A549 (cell line): ENCODE measurements around the gene NSMCE3. TPM values are rescaled to one million over a fixed set of nuclear protein-coding genes. Genes with fewer than 3 reads are reported as not detected.

Experiments used
- ATAC-seq, 2 experiments: fragments of 200-7000 bp in 1 of 2; fragments of >200 bp in 1 of 2; cut with Nextera tagmentation in 1 of 2; cut with Tn5 transposase in 1 of 2; 3 replicates each; pipeline versions ENCODE4 v1.8.0 to v1.9.1; 2018 to 2020; ENCODE audit warnings: mild to moderate bottlenecking in 1 of 2, moderate library complexity in 1 of 2
- CTCF ChIA-PET: fragments of 300-600 bp; sonication (Branson Sonifier 250); formaldehyde crosslinking; extraction: SDS; loops from one replicate; lab custom pipeline; 2021; ENCODE audit warnings: antibody characterized with exemption, inconsistent platforms; lab: Yijun Ruan, JAX
- POLR2A ChIA-PET: fragments of 350-600 bp; formaldehyde crosslinking; extraction: SDS; loops from one replicate; lab custom pipeline; 2021; ENCODE audit warnings: antibody characterized with exemption, inconsistent platforms; lab: Yijun Ruan, JAX
- DNase-seq, 2 experiments: peaks; one replicate each; pipeline versions ENCODE4 v3.0.0 to v3.0.0-alpha.2; 2011 to 2016; ENCODE audit warnings: low read depth in 1 of 2, low spot score in 1 of 2
- FAIRE-seq: peaks from 2 replicates; lab custom pipeline; 2011; peaks lifted over from hg19 to GRCh38; lab: Jason Lieb, UNC
- H3K27ac ChIP-seq, 2 experiments: fragments of >200 bp; sonication (Bioruptor Twin); formaldehyde crosslinking; 3 replicates each; pipeline ENCODE4 v1.5.1; 2016 to 2017
- H3K4me1 ChIP-seq: fragments of >200 bp; sonication (Bioruptor Twin); formaldehyde crosslinking; 3 replicates; pipeline ENCODE4 v1.6.1; 2016
- H3K4me2 ChIP-seq: fragments of >200 bp; sonication (Bioruptor Twin); formaldehyde crosslinking; 3 replicates; pipeline ENCODE4 v1.6.1; 2016
- H3K4me3 ChIP-seq: fragments of >200 bp; sonication (Bioruptor Twin); formaldehyde crosslinking; 3 replicates; pipeline ENCODE4 v1.5.1; 2016
- H3K9me3 ChIP-seq: fragments of >200 bp; sonication (Bioruptor Twin); formaldehyde crosslinking; 3 replicates; pipeline ENCODE4 v1.6.1; 2016
- BHLHE40 ChIP-seq: IDR thresholded peaks from 2 replicates; pipeline ENCODE4 v1.6.1; 2012; ENCODE audit warnings: low read depth, low read length, inconsistent platforms
- CBX2 ChIP-seq: fragments of 200-600 bp; sonication (generic); IDR thresholded peaks from 2 replicates; pipeline ENCODE4 v1.6.1; 2016; ENCODE audit warnings: low read depth, mild to moderate bottlenecking, borderline replicate concordance
- CEBPB ChIP-seq, 2 experiments: fragments of >200 bp in 1 of 2; sonication (Bioruptor Twin) in 1 of 2; formaldehyde crosslinking in 1 of 2; IDR thresholded peaks; 2 replicates each; pipeline ENCODE4 v1.6.1; 2012 to 2016
- CHD4 ChIP-seq: fragments of 200-600 bp; sonication (generic); IDR thresholded peaks from 2 replicates; pipeline ENCODE4 v1.6.1; 2016; ENCODE audit warnings: antibody characterized with exemption, mild to moderate bottlenecking, borderline replicate concordance
- EHF ChIP-seq: fragments of 250-450 bp; sonication (Bioruptor Pico); IDR thresholded peaks from 2 replicates; pipeline ENCODE4 v1.5.0; 2020; ENCODE audit warnings: mild to moderate bottlenecking
- ESRRA ChIP-seq: fragments of 150-350 bp; IDR thresholded peaks from 2 replicates; pipeline ENCODE4 v1.6.1; 2014; ENCODE audit warnings: mild to moderate bottlenecking, low read length, borderline replicate concordance
- FOSL2 ChIP-seq, 2 experiments: fragments of 450-650 bp in 1 of 2; fragments of >200 bp in 1 of 2; sonication (Bioruptor Twin) in 1 of 2; formaldehyde crosslinking; IDR thresholded peaks; 2 replicates each; pipeline versions ENCODE4 v1.5.0 to v1.6.1; 2016 to 2020; ENCODE audit warnings: mild to moderate bottlenecking in 1 of 2, moderate library complexity in 1 of 2
- GATA3 ChIP-seq: IDR thresholded peaks from 2 replicates; pipeline ENCODE4 v1.6.1; 2012; ENCODE audit warnings: borderline replicate concordance
- HDAC2 ChIP-seq: fragments of 200-600 bp; sonication (generic); IDR thresholded peaks from 2 replicates; pipeline ENCODE4 v1.6.1; 2016
- HEYL ChIP-seq: fragments of 250-450 bp; sonication (Bioruptor Pico); IDR thresholded peaks from 2 replicates; pipeline ENCODE4 v1.8.0; 2021; ENCODE audit warnings: mild to moderate bottlenecking, moderate library complexity
- JUN ChIP-seq, 2 experiments: fragments of >200 bp; sonication (Bioruptor Twin); formaldehyde crosslinking; IDR thresholded peaks; 2 replicates in 1 of 2; 3 replicates in 1 of 2; pipeline ENCODE4 v1.6.1; 2016 to 2017
- MAZ ChIP-seq: fragments of 150-350 bp; IDR thresholded peaks from 2 replicates; pipeline ENCODE4 v1.6.1; 2014; ENCODE audit warnings: antibody characterized with exemption, low read depth, low read length, borderline replicate concordance
- PHF8 ChIP-seq: fragments of 200-600 bp; sonication (generic); IDR thresholded peaks from 2 replicates; pipeline ENCODE4 v1.6.1; 2016; ENCODE audit warnings: low read depth, mild to moderate bottlenecking, antibody characterized with exemption, moderate library complexity, borderline replicate concordance
- POLR2A ChIP-seq: IDR thresholded peaks from 2 replicates; pipeline ENCODE4 v1.6.1; 2012; ENCODE audit warnings: mild to moderate bottlenecking, low read length
- POLR2AphosphoS2 ChIP-seq: conservative IDR thresholded peaks from 2 replicates; pipeline ENCODE4 v1.6.1; 2012; ENCODE audit warnings: low read length, improper control_type of control experiment, inconsistent platforms
- RAD21 ChIP-seq, 2 experiments: fragments of >200 bp in 1 of 2; sonication (Bioruptor Twin) in 1 of 2; formaldehyde crosslinking in 1 of 2; IDR thresholded peaks in 1 of 2; conservative IDR thresholded peaks in 1 of 2; 2 replicates in 1 of 2; 3 replicates in 1 of 2; pipeline ENCODE4 v1.6.1; 2012 to 2018; ENCODE audit warnings: inconsistent platforms in 1 of 2
- RCOR1 ChIP-seq: fragments of 150-350 bp; IDR thresholded peaks from 2 replicates; pipeline ENCODE4 v1.6.1; 2014; ENCODE audit warnings: antibody characterized with exemption, low read length, low read depth
- SMC3 ChIP-seq: fragments of >200 bp; sonication (Bioruptor Twin); formaldehyde crosslinking; IDR thresholded peaks from 3 replicates; pipeline ENCODE4 v1.6.1; 2018; ENCODE audit warnings: inconsistent platforms
- SREBF2 ChIP-seq: fragments of 450-650 bp; IDR thresholded peaks from 2 replicates; pipeline ENCODE4 v1.6.1; 2014; ENCODE audit warnings: mild to moderate bottlenecking, moderate library complexity
- TFCP2L1 ChIP-seq: fragments of 250-450 bp; sonication (Bioruptor Pico); IDR thresholded peaks from 2 replicates; pipeline ENCODE4 v1.5.0; 2021; ENCODE audit warnings: mild to moderate bottlenecking
- TP53 ChIP-seq: fragments of 250-450 bp; sonication (Bioruptor Pico); IDR thresholded peaks from 2 replicates; pipeline ENCODE4 v1.5.0; 2021; ENCODE audit warnings: mild to moderate bottlenecking, moderate library complexity
- ZNF302 ChIP-seq: fragments of 250-450 bp; sonication (Bioruptor Pico); IDR thresholded peaks from 2 replicates; pipeline ENCODE4 v1.9.0; 2021; ENCODE audit warnings: inconsistent platforms, mild to moderate bottlenecking, moderate library complexity
- WGBS: methylation state at CpG from one replicate; pipeline ENCODE4 v1.1.6; 2017; ENCODE audit errors: missing lambda C conversion rate; 5-methylcytosine and 5-hydroxymethylcytosine counted together
- polyA plus RNA-seq, 4 experiments: library from polyadenylated mRNA; depleted of rRNA in 3 of 4; stranded (reverse); fragments of >200 nt; fragmentation: RNase III in 1 of 4; extraction: RNeasy Plus Mini Kit Qiagen cat#74134 plus additional on column Dnase treatment in 1 of 4; gene quantifications; 2 replicates in 3 of 4; 3 replicates in 1 of 4; pipeline ENCODE4 v1.2.3, GENCODE V29; 2011 to 2017
- TF ChIP-seq, protein P1 (sequence below): fragments of >200 bp; sonication (Bioruptor Twin); formaldehyde crosslinking; IDR thresholded peaks from 3 replicates; pipeline ENCODE4 v1.6.1; 2016
- TF ChIP-seq, protein P2 (sequence below): fragments of 200-600 bp; sonication (generic); IDR thresholded peaks from 2 replicates; pipeline ENCODE4 v1.6.1; 2016; ENCODE audit warnings: antibody characterized with exemption, mild to moderate bottlenecking, moderate library complexity
- TF ChIP-seq, protein P3 (sequence below): fragments of >200 bp; sonication (Bioruptor Twin); formaldehyde crosslinking; IDR thresholded peaks from 3 replicates; pipeline ENCODE4 v1.5.1; 2016
- TF ChIP-seq, protein P4 (sequence below): fragments of 150-350 bp; IDR thresholded peaks from 2 replicates; pipeline ENCODE4 v1.6.1; 2014; ENCODE audit warnings: low read depth, mild to moderate bottlenecking, low read length
- TF ChIP-seq, protein P5 (sequence below): IDR thresholded peaks from 2 replicates; pipeline ENCODE4 v1.6.1; 2012; ENCODE audit warnings: low read depth, borderline replicate concordance
- TF ChIP-seq, protein P6 (sequence below): fragments of 250-450 bp; sonication (Bioruptor Pico); IDR thresholded peaks from 2 replicates; pipeline ENCODE4 v1.5.0; 2021; ENCODE audit warnings: mild to moderate bottlenecking, moderate library complexity, borderline replicate concordance

NSMCE3 gene
- polyA plus RNA-seq, 2 of the 4 experiments (the other 2 are of a cell fraction), result 9.5 to 11.9 TPM

DNA sequence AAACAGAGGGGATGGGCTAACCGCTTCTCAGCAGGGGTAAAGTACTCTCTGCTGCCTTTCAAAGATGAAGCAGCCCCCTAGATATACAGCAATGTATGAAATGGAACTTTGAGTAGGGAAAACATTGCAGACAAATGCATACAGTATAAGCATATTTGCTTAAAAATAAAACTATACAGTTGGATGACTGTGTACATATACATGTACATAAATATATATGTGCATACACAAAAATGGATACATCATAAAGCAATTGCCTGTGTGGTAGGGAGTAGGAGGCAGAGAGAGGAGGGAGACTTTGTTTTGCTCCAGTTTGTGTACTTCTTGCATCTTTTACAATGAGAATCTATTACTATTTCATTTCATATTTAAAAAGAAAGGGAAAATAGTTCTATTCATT, 28.4 kb downstream of the NSMCE3 start:
- Histone ChIP-seq H3K4me1 (no peaks in the 10 kb centered on the region), H3K27ac (no peak overlapping the region), H3K4me2 (no peak overlapping the region), H3K9me3 (no peaks in the 10 kb centered on the region), H3K4me3 (no peak overlapping the region)
- ATAC-seq, result no peak
- POLR2A ChIA-PET, result no interaction called here
- TF ChIP-seq SREBF2 (no peak), RAD21 (conservative IDR thresholded peaks at IDR 0.05 in 1 of 2, IDR thresholded peaks at IDR 0.05 in 1 of 2) (no peak), FOSL2 (IDR thresholded peaks at IDR 0.05) (no peak), FOSL2 (CRISPR knock-in tag; IDR thresholded peaks at IDR 0.05) (no peak), PHF8 (no peak), CEBPB (IDR thresholded peaks at IDR 0.05) (no peak), CBX2 (no peak), POLR2AphosphoS2 (no peak), POLR2A (no peak), HEYL (CRISPR knock-in tag) (no peak), MAZ (no peak), ZNF302 (no peak), EHF (CRISPR knock-in tag) (no peak), SMC3 (no peak)
- TF ChIP-seq, protein P1, sequence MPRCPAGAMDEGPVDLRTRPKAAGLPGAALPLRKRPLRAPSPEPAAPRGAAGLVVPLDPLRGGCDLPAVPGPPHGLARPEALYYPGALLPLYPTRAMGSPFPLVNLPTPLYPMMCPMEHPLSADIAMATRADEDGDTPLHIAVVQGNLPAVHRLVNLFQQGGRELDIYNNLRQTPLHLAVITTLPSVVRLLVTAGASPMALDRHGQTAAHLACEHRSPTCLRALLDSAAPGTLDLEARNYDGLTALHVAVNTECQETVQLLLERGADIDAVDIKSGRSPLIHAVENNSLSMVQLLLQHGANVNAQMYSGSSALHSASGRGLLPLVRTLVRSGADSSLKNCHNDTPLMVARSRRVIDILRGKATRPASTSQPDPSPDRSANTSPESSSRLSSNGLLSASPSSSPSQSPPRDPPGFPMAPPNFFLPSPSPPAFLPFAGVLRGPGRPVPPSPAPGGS, result no peak
- TF ChIP-seq, protein P2, sequence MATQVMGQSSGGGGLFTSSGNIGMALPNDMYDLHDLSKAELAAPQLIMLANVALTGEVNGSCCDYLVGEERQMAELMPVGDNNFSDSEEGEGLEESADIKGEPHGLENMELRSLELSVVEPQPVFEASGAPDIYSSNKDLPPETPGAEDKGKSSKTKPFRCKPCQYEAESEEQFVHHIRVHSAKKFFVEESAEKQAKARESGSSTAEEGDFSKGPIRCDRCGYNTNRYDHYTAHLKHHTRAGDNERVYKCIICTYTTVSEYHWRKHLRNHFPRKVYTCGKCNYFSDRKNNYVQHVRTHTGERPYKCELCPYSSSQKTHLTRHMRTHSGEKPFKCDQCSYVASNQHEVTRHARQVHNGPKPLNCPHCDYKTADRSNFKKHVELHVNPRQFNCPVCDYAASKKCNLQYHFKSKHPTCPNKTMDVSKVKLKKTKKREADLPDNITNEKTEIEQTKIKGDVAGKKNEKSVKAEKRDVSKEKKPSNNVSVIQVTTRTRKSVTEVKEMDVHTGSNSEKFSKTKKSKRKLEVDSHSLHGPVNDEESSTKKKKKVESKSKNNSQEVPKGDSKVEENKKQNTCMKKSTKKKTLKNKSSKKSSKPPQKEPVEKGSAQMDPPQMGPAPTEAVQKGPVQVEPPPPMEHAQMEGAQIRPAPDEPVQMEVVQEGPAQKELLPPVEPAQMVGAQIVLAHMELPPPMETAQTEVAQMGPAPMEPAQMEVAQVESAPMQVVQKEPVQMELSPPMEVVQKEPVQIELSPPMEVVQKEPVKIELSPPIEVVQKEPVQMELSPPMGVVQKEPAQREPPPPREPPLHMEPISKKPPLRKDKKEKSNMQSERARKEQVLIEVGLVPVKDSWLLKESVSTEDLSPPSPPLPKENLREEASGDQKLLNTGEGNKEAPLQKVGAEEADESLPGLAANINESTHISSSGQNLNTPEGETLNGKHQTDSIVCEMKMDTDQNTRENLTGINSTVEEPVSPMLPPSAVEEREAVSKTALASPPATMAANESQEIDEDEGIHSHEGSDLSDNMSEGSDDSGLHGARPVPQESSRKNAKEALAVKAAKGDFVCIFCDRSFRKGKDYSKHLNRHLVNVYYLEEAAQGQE, result no peak
- TF ChIP-seq, protein P3, sequence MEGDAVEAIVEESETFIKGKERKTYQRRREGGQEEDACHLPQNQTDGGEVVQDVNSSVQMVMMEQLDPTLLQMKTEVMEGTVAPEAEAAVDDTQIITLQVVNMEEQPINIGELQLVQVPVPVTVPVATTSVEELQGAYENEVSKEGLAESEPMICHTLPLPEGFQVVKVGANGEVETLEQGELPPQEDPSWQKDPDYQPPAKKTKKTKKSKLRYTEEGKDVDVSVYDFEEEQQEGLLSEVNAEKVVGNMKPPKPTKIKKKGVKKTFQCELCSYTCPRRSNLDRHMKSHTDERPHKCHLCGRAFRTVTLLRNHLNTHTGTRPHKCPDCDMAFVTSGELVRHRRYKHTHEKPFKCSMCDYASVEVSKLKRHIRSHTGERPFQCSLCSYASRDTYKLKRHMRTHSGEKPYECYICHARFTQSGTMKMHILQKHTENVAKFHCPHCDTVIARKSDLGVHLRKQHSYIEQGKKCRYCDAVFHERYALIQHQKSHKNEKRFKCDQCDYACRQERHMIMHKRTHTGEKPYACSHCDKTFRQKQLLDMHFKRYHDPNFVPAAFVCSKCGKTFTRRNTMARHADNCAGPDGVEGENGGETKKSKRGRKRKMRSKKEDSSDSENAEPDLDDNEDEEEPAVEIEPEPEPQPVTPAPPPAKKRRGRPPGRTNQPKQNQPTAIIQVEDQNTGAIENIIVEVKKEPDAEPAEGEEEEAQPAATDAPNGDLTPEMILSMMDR, result no peak
- TF ChIP-seq, protein P4, sequence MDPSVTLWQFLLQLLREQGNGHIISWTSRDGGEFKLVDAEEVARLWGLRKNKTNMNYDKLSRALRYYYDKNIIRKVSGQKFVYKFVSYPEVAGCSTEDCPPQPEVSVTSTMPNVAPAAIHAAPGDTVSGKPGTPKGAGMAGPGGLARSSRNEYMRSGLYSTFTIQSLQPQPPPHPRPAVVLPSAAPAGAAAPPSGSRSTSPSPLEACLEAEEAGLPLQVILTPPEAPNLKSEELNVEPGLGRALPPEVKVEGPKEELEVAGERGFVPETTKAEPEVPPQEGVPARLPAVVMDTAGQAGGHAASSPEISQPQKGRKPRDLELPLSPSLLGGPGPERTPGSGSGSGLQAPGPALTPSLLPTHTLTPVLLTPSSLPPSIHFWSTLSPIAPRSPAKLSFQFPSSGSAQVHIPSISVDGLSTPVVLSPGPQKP, result no peak
- TF ChIP-seq, protein P5, sequence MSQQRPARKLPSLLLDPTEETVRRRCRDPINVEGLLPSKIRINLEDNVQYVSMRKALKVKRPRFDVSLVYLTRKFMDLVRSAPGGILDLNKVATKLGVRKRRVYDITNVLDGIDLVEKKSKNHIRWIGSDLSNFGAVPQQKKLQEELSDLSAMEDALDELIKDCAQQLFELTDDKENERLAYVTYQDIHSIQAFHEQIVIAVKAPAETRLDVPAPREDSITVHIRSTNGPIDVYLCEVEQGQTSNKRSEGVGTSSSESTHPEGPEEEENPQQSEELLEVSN, result no peak
- FAIRE-seq, result no peak
- DNase-seq, result no peak
- 51% methylated on average over 1 of the region's 1 CpG for WGBS
- CTCF ChIA-PET, result interaction anchor here (0.9 to 1.2 kb wide), 2 partner anchors 18 to 101 kb away, joined by 3 to 4 read pairs; no protein-coding TSS in a partner anchor

DNA sequence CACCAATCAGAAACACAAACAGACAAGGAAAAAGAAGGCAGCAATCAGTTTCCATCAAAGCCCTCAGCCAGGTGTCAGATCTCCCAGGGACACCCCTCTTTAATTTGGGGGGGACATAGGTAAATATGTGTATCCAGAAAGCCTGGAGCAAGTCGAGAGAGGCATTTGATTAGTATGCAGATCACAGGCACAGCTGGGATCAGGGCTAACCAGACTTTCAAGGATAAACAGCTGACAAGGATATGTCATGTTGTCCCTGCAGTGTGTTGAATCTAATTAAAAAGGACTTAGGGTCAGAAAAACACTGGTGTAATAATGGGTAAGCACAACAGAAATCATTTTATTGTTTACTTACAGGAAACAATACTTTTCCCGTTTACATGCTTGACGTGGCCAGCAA, 30.2 kb downstream of the NSMCE3 start:
- H3K4me2 ChIP-seq, result no peak overlapping the region
- DNase-seq (no peak), FAIRE-seq (no peak), ATAC-seq (no peak)
- no peak overlapping the region for H3K27ac ChIP-seq
- 32% methylated on average over 3 of the region's 3 CpGs for WGBS
- POLR2A ChIA-PET, result no interaction called here
- H3K4me1 ChIP-seq, result no peaks in the 10 kb centered on the region
- no peak overlapping the region for H3K4me3 ChIP-seq
- CTCF ChIA-PET, result interaction anchor here (1.2 to 1.3 kb wide), 2 partner anchors 13 to 32 kb away, joined by 3 to 4 read pairs; no protein-coding TSS in a partner anchor
- H3K9me3 ChIP-seq, result peaks cover 11% of the 10 kb centered on the region
- TF ChIP-seq PHF8, result no peak
- no peak for TF ChIP-seq ESRRA
- TF ChIP-seq POLR2A, result no peak
- TF ChIP-seq RCOR1, result no peak
- no peak for TF ChIP-seq TFCP2L1 (CRISPR knock-in tag)
- no peak for TF ChIP-seq GATA3
- TF ChIP-seq BHLHE40, result no peak
- no peak for TF ChIP-seq TP53 (CRISPR knock-in tag)
- no peak for TF ChIP-seq CHD4
- no peak for TF ChIP-seq POLR2AphosphoS2
- TF ChIP-seq JUN (IDR thresholded peaks at IDR 0.05), result no peak
- TF ChIP-seq HDAC2, result no peak
- TF ChIP-seq CBX2, result no peak
- TF ChIP-seq, protein P6, sequence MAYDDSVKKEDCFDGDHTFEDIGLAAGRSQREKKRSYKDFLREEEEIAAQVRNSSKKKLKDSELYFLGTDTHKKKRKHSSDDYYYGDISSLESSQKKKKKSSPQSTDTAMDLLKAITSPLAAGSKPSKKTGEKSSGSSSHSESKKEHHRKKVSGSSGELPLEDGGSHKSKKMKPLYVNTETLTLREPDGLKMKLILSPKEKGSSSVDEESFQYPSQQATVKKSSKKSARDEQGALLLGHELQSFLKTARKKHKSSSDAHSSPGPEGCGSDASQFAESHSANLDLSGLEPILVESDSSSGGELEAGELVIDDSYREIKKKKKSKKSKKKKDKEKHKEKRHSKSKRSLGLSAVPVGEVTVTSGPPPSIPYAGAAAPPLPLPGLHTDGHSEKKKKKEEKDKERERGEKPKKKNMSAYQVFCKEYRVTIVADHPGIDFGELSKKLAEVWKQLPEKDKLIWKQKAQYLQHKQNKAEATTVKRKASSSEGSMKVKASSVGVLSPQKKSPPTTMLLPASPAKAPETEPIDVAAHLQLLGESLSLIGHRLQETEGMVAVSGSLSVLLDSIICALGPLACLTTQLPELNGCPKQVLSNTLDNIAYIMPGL (CRISPR knock-in tag), result no peak
- no peak for TF ChIP-seq SMC3
